Mammary epithelial cell (primary cell): ENCODE data around the gene SCEL.

Experiments
- CTCF ChIP-seq, 2 donors: IDR thresholded peaks in 1 of 2; conservative IDR thresholded peaks in 1 of 2; 2 replicates each; pipeline ENCODE4 v1.5.1; 2011 to 2012; ENCODE audit warnings: inconsistent platforms in 2 of 2, low read length in 2 of 2, mild to moderate bottlenecking in 2 of 2, control low read depth in 1 of 2, low read depth in 1 of 2; ENCODE audit not compliant: insufficient read depth in 1 of 2; ENCODE audit errors: extremely low read depth in 1 of 2
- EZH2 ChIP-seq: IDR thresholded peaks from 2 replicates; pipeline ENCODE4 v1.6.1; 2012; ENCODE audit warnings: low read length, inconsistent platforms, borderline replicate concordance

- TF ChIP-seq CTCF (conservative IDR thresholded peaks at IDR 0.05 in 1 of 2, IDR thresholded peaks at IDR 0.05 in 1 of 2; ENCODE audit: extremely low read depth in 1 of 2, insufficient read depth in 1 of 2, low read depth in 1 of 2, low read length in 2 of 2) (no peak), EZH2 (no peak)
Observed at GRCh38 chr13:77583581-77583980, 48.1 kb downstream of the SCEL start.
